SK-N-SH (cell line): ENCODE data around the gene RAB3D. TPM values are rescaled to one million over a fixed set of nuclear protein-coding genes. Genes with fewer than 3 reads are reported as not detected.

Experiments
- CTCF ChIA-PET: fragments of 300-600, 350-600 bp; formaldehyde crosslinking; extraction: SDS; loops from one replicate; lab custom pipeline; 2021; lab: Yijun Ruan, JAX
- POLR2A ChIA-PET: fragments of 350-600 bp; sonication (Branson Sonifier 250); formaldehyde crosslinking; extraction: SDS; loops from one replicate; lab custom pipeline; 2020; ENCODE audit warnings: antibody characterized with exemption, inconsistent platforms; lab: Yijun Ruan, JAX
- DNase-seq: peaks from one replicate; pipeline ENCODE4 v3.0.0; 2012
- H2AFZ ChIP-seq: fragments of 200-600 bp; sonication (generic); 2 replicates; pipeline ENCODE4 v1.8.1; 2016; ENCODE audit warnings: antibody characterized with exemption, mild to moderate bottlenecking, low read depth
- H3F3A ChIP-seq: fragments of 200-600 bp; sonication (generic); replicated peaks from 2 replicates; pipeline ENCODE3; 2016; ENCODE audit warnings: antibody characterized with exemption, mild to moderate bottlenecking; ENCODE audit not compliant: insufficient read depth
- H3K27ac ChIP-seq, 2 experiments: fragments of 200-500 bp in 1 of 2; fragments of 200-600 bp in 1 of 2; sonication (Bioruptor generic) in 1 of 2; sonication (generic), shearing (Covaris generic) in 1 of 2; 2 replicates each; pipeline versions ENCODE4 v1.5.1 to v1.6.1; 2014 to 2016; ENCODE audit warnings: low read depth in 2 of 2, inconsistent platforms in 1 of 2, low read length in 1 of 2, mild to moderate bottlenecking in 1 of 2, mixed read lengths in 1 of 2
- H3K27me3 ChIP-seq: fragments of 200-600 bp; sonication (generic), shearing (Covaris generic); 2 replicates; pipeline ENCODE4 v1.6.1; 2016; ENCODE audit warnings: mixed run types; ENCODE audit not compliant: insufficient read depth
- H3K36me3 ChIP-seq, 2 experiments: fragments of 200-500 bp in 1 of 2; fragments of 200-600 bp in 1 of 2; sonication (Bioruptor generic) in 1 of 2; sonication (generic) in 1 of 2; replicated peaks in 1 of 2; 2 replicates each; pipeline versions ENCODE3 to v1.5.1; 2014 to 2016; ENCODE audit warnings: low read length in 1 of 2, mild to moderate bottlenecking in 1 of 2; ENCODE audit not compliant: insufficient read depth in 2 of 2, control insufficient read depth in 1 of 2
- H3K4me1 ChIP-seq, 2 experiments: fragments of 200-500 bp in 1 of 2; fragments of 200-600 bp in 1 of 2; sonication (Bioruptor generic) in 1 of 2; sonication (generic), shearing (Covaris generic) in 1 of 2; 2 replicates each; pipeline versions ENCODE4 v1.5.1 to v1.6.1; 2014 to 2016; ENCODE audit warnings: low read depth in 1 of 2, low read length in 1 of 2, mixed run types in 1 of 2; ENCODE audit not compliant: insufficient read depth in 2 of 2, control insufficient read depth in 1 of 2
- H3K4me2 ChIP-seq: fragments of 200-600 bp; sonication (generic), shearing (Covaris generic); 2 replicates; pipeline ENCODE4 v1.6.1; 2017; ENCODE audit warnings: mixed run types
- H3K4me3 ChIP-seq, 2 experiments: fragments of 200-500 bp in 1 of 2; fragments of 200-600 bp in 1 of 2; sonication (Bioruptor generic) in 1 of 2; sonication (generic), shearing (Covaris generic) in 1 of 2; 2 replicates each; pipeline versions ENCODE4 v1.5.1 to v1.8.1; 2014 to 2016; ENCODE audit warnings: low read depth in 2 of 2, inconsistent platforms in 1 of 2, low read length in 1 of 2, mild to moderate bottlenecking in 1 of 2, mixed read lengths in 1 of 2, moderate library complexity in 1 of 2
- H3K79me2 ChIP-seq: fragments of 200-600 bp; sonication (generic); 2 replicates; pipeline ENCODE4 v1.8.1; 2017; ENCODE audit warnings: mild to moderate bottlenecking; ENCODE audit not compliant: insufficient read depth
- H3K9ac ChIP-seq: fragments of 200-600 bp; sonication (generic); 2 replicates; pipeline ENCODE4 v1.6.1; 2017; ENCODE audit warnings: mixed run types
- H3K9me2 ChIP-seq: fragments of 200-600 bp; sonication (generic); 2 replicates; pipeline ENCODE4 v1.6.1; 2017; ENCODE audit warnings: mixed run types
- H3K9me3 ChIP-seq: fragments of 200-600 bp; sonication (generic); 2 replicates; pipeline ENCODE4 v1.6.1; 2017; ENCODE audit warnings: mixed run types, mild to moderate bottlenecking, moderate library complexity
- H4K20me1 ChIP-seq: fragments of 200-600 bp; sonication (generic); 2 replicates; pipeline ENCODE4 v1.6.1; 2017; ENCODE audit warnings: mild to moderate bottlenecking, mixed run types; ENCODE audit not compliant: insufficient read depth
- CHD2 ChIP-seq: fragments of 150-350 bp; IDR thresholded peaks from 2 replicates; pipeline ENCODE4 v1.6.1; 2018; ENCODE audit warnings: low read length; ENCODE audit not compliant: partially characterized antibody
- FOXJ3 ChIP-seq: sonication (generic); formaldehyde crosslinking; IDR thresholded peaks from 2 replicates; pipeline ENCODE4 v1.5.1; 2020; ENCODE audit warnings: mild to moderate bottlenecking, missing genetic modification reagents
- FOXM1 ChIP-seq: IDR thresholded peaks from 2 replicates; pipeline ENCODE4 v1.4.0; 2012; ENCODE audit warnings: low read depth, mild to moderate bottlenecking
- NRF1 ChIP-seq: IDR thresholded peaks from 2 replicates; pipeline ENCODE4 v1.6.1; 2012; ENCODE audit warnings: low read depth, mild to moderate bottlenecking, low read length
- POLR2AphosphoS5 ChIP-seq: IDR thresholded peaks from 2 replicates; pipeline ENCODE4 v1.6.1; 2012; ENCODE audit warnings: low read depth, low read length
- RFX5 ChIP-seq: IDR thresholded peaks from 2 replicates; pipeline ENCODE4 v1.6.1; 2012; ENCODE audit warnings: mild to moderate bottlenecking, improper control_type of control experiment, low read length
- RXRA ChIP-seq: IDR thresholded peaks from 2 replicates; pipeline ENCODE4 v1.4.0; 2012; ENCODE audit warnings: low read depth, mild to moderate bottlenecking, borderline replicate concordance
- SMC3 ChIP-seq: IDR thresholded peaks from 2 replicates; pipeline ENCODE4 v1.6.1; 2012; ENCODE audit warnings: low read depth, low read length, improper control_type of control experiment
- TEAD4 ChIP-seq: IDR thresholded peaks from 2 replicates; pipeline ENCODE4 v1.4.0; 2012; ENCODE audit warnings: mild to moderate bottlenecking, borderline replicate concordance; ENCODE audit not compliant: insufficient read depth
- WGBS: methylation state at CpG from one replicate; pipeline ENCODE4 v1.1.6; 2017; ENCODE audit warnings: low lambda C conversion rate; 5-methylcytosine and 5-hydroxymethylcytosine counted together
- polyA plus RNA-seq, 3 experiments: library from polyadenylated mRNA; depleted of rRNA; stranded (reverse); fragments of >200 nt; gene quantifications; 2 replicates each; pipeline ENCODE4 v1.2.3, GENCODE V29; 2012
- TF ChIP-seq, protein P1 (sequence below): fragments of 200-600 bp; sonication (generic); IDR thresholded peaks from 2 replicates; pipeline ENCODE4 v1.6.1; 2017; ENCODE audit warnings: antibody characterized with exemption, mild to moderate bottlenecking, moderate library complexity
- TF ChIP-seq, protein P2 (sequence below): fragments of 150-350 bp; IDR thresholded peaks from 2 replicates; pipeline ENCODE4 v1.6.1; 2017; ENCODE audit warnings: antibody characterized with exemption, low read length, low read depth, borderline replicate concordance
- TF ChIP-seq, protein P3 (sequence below): IDR thresholded peaks from 2 replicates; pipeline ENCODE4 v1.4.0; 2012; ENCODE audit warnings: low read depth, borderline replicate concordance
- TF ChIP-seq, protein P4 (sequence below): fragments of 150-350 bp; IDR thresholded peaks from 2 replicates; pipeline ENCODE4 v1.6.1; 2016; ENCODE audit warnings: mild to moderate bottlenecking, low read depth, low read length

RAB3D gene
- polyA plus RNA-seq, 1 of the 3 experiments (the other 2 are of a cell fraction), result 27.0 TPM

DNA sequence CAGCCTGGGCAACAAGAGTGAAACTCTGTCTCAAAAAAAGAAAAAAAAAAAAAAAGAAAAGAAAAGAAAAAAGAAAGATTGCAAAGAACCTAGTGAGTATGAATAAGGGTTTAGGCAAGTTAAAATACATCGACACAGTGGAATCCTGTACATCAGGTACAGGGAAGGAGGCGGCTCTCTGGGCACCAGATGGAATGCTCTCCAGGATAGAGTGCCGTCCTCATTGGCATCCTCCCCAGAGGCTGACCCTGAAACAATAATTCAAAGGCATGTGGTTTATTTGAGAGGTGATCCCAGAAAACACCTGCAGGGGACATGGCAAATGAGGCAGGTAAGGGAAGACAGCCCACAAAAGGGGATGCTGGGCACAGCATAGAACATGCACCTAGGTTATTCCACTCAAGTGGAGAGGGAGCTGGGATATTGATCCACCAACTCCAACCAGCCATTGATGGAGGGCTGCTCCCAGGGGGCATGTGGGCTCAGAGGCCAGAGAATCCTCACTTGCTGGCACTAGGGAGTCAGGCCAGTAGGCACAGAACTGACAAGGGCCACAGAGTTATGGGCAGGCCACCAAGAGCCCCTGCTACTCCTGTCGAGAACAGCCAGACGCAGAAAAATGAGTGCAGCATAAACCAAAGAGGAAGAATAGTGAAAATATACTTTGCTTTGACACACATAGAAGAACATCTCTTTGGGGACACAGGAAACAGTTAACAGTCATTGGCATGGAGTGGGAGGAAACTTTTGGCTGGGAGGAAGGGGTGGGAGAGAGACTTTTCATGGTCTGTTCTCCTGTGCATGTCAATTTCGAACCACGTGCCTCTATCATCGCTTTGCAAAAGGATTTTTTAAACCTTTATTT, 39.3 kb downstream of the RAB3D start:
- no peaks in the 10 kb centered on the region for H3K36me3 ChIP-seq
- no peaks in the 10 kb centered on the region for H3K79me2 ChIP-seq
- H3K27me3 ChIP-seq, result no peaks in the 10 kb centered on the region
- ChIA-PET CTCF (no interaction called here), POLR2A (no interaction called here)
- H3K9me3 ChIP-seq, result no peaks in the 10 kb centered on the region
- H3K4me2 ChIP-seq, result no peak overlapping the region
- no peak for TF ChIP-seq POLR2AphosphoS5
- no peak for TF ChIP-seq NRF1
- TF ChIP-seq, protein P1, sequence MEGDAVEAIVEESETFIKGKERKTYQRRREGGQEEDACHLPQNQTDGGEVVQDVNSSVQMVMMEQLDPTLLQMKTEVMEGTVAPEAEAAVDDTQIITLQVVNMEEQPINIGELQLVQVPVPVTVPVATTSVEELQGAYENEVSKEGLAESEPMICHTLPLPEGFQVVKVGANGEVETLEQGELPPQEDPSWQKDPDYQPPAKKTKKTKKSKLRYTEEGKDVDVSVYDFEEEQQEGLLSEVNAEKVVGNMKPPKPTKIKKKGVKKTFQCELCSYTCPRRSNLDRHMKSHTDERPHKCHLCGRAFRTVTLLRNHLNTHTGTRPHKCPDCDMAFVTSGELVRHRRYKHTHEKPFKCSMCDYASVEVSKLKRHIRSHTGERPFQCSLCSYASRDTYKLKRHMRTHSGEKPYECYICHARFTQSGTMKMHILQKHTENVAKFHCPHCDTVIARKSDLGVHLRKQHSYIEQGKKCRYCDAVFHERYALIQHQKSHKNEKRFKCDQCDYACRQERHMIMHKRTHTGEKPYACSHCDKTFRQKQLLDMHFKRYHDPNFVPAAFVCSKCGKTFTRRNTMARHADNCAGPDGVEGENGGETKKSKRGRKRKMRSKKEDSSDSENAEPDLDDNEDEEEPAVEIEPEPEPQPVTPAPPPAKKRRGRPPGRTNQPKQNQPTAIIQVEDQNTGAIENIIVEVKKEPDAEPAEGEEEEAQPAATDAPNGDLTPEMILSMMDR, result no peak
- TF ChIP-seq, protein P2, sequence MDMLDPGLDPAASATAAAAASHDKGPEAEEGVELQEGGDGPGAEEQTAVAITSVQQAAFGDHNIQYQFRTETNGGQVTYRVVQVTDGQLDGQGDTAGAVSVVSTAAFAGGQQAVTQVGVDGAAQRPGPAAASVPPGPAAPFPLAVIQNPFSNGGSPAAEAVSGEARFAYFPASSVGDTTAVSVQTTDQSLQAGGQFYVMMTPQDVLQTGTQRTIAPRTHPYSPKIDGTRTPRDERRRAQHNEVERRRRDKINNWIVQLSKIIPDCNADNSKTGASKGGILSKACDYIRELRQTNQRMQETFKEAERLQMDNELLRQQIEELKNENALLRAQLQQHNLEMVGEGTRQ, result no peak
- TF ChIP-seq, protein P3, sequence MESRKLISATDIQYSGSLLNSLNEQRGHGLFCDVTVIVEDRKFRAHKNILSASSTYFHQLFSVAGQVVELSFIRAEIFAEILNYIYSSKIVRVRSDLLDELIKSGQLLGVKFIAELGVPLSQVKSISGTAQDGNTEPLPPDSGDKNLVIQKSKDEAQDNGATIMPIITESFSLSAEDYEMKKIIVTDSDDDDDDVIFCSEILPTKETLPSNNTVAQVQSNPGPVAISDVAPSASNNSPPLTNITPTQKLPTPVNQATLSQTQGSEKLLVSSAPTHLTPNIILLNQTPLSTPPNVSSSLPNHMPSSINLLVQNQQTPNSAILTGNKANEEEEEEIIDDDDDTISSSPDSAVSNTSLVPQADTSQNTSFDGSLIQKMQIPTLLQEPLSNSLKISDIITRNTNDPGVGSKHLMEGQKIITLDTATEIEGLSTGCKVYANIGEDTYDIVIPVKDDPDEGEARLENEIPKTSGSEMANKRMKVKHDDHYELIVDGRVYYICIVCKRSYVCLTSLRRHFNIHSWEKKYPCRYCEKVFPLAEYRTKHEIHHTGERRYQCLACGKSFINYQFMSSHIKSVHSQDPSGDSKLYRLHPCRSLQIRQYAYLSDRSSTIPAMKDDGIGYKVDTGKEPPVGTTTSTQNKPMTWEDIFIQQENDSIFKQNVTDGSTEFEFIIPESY, result no peak
- TF ChIP-seq FOXJ3 (CRISPR knock-in tag), result no peak
- TF ChIP-seq FOXM1, result no peak
- TF ChIP-seq RFX5, result no peak
- no peak for TF ChIP-seq TEAD4
- TF ChIP-seq RXRA, result no peak
- TF ChIP-seq SMC3, result no peak
- no peak for TF ChIP-seq CHD2
- TF ChIP-seq, protein P4, sequence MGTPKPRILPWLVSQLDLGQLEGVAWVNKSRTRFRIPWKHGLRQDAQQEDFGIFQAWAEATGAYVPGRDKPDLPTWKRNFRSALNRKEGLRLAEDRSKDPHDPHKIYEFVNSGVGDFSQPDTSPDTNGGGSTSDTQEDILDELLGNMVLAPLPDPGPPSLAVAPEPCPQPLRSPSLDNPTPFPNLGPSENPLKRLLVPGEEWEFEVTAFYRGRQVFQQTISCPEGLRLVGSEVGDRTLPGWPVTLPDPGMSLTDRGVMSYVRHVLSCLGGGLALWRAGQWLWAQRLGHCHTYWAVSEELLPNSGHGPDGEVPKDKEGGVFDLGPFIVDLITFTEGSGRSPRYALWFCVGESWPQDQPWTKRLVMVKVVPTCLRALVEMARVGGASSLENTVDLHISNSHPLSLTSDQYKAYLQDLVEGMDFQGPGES, result no peak
- WGBS, result 81% methylated on average over 8 of the region's 8 CpGs
- no peak for DNase-seq
- no peaks in the 10 kb centered on the region; a peak in 1 of 4 replicates for H3K4me1 ChIP-seq
- H3K4me3 ChIP-seq, result no peak overlapping the region
- H3F3A ChIP-seq, result peaks cover 4% of the 10 kb centered on the region
- H3K27ac ChIP-seq, result no peak overlapping the region
- no peak overlapping the region for H3K9ac ChIP-seq
- no peaks in the 10 kb centered on the region for H4K20me1 ChIP-seq
- H3K9me2 ChIP-seq, result no peaks in the 10 kb centered on the region
- no peak overlapping the region for H2AFZ ChIP-seq
